Epithelial cell of proximal tubule (primary cell): ENCODE measurements around the gene KRTAP26-1. TPM values are rescaled to one million over a fixed set of nuclear protein-coding genes. Genes with fewer than 3 reads are reported as not detected.

Source experiments
- DNase-seq: peaks from one replicate; pipeline ENCODE4 v3.0.0-alpha.2; 2011; ENCODE audit warnings: low read depth
- H3K4me3 ChIP-seq: 2 replicates; pipeline ENCODE4 v1.5.1; 2011; ENCODE audit warnings: low read depth, mild to moderate bottlenecking, low read length
- total RNA-seq: library from RNA; depleted of rRNA; stranded (reverse); fragments of >200 nt; gene quantifications from 2 replicates; pipeline ENCODE4 v1.2.3, GENCODE V29; 2015
- TF ChIP-seq, protein P1 (sequence below): conservative IDR thresholded peaks from 2 replicates; pipeline ENCODE4 v1.5.1; 2012; ENCODE audit warnings: low read depth, mild to moderate bottlenecking, low read length

KRTAP26-1 gene
- total RNA-seq, 1 donor from 2014 or later, result not detected

DNA sequence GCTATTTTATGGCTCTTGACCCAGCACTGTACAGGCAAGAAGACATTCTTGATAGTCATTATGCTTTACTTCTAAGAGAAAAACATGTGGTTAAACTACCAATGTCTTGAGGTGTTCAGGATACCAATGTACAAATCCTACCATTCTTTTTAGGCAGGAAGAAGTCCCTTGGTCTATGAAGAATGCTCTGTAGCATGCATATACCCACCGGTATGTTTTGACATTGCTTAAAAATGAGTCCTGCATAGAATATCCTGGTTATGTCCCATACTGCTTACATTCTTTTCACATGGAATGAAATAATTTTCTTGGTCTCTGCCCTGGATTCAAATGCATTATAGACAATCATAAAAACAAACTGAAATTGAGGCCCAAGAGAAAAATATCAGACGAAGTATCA is 12.6 kb upstream of the KRTAP26-1 start:
- TF ChIP-seq, protein P1, sequence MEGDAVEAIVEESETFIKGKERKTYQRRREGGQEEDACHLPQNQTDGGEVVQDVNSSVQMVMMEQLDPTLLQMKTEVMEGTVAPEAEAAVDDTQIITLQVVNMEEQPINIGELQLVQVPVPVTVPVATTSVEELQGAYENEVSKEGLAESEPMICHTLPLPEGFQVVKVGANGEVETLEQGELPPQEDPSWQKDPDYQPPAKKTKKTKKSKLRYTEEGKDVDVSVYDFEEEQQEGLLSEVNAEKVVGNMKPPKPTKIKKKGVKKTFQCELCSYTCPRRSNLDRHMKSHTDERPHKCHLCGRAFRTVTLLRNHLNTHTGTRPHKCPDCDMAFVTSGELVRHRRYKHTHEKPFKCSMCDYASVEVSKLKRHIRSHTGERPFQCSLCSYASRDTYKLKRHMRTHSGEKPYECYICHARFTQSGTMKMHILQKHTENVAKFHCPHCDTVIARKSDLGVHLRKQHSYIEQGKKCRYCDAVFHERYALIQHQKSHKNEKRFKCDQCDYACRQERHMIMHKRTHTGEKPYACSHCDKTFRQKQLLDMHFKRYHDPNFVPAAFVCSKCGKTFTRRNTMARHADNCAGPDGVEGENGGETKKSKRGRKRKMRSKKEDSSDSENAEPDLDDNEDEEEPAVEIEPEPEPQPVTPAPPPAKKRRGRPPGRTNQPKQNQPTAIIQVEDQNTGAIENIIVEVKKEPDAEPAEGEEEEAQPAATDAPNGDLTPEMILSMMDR, result no peak
- H3K4me3 ChIP-seq, result no peak overlapping the region
- no peak for DNase-seq

- no peak for DNase-seq
Observed at GRCh38 chr21:30329203-30329875, 9.2 kb upstream of the KRTAP26-1 start.

GRCh38 chr21:30326390-30326789 is 6.3 kb upstream of the KRTAP26-1 start:
- TF ChIP-seq, protein P1, result no peak
- DNase-seq, result no peak
- no peak overlapping the region for H3K4me3 ChIP-seq

More at GRCh38 chr21:30329203-30329875, 9.2 kb upstream of the KRTAP26-1 start:
- H3K4me3 ChIP-seq, result no peak overlapping the region
- TF ChIP-seq, protein P1, result no peak

GRCh38 chr21:30315701-30316100 is 4.4 kb downstream of the KRTAP26-1 start:
- no peak overlapping the region for H3K4me3 ChIP-seq
- TF ChIP-seq, protein P1, result no peak
- no peak for DNase-seq

- no peak for DNase-seq
- no peak overlapping the region for H3K4me3 ChIP-seq
- TF ChIP-seq, protein P1, result no peak
Observed at GRCh38 chr21:30306884-30307283, 13.2 kb downstream of the KRTAP26-1 start.

DNA sequence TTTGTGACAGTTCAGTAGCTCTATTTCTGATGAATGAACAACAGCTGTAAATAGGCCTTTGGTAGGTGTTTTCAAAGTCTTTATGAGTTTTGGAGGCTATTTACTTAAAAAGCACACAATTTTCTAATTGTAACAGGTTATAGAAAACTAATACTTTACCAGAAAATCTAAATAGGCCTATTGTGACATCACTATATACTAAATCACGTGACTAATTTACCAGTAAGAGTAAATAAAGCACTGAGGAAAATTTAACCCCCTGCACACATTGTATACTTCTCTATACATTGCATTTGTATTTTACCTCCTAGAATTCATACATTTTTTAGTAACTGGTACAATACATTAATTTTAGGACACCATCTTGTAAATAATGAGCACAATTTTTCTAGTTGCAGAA is 15.0 kb downstream of the KRTAP26-1 start:
- TF ChIP-seq, protein P1, result no peak
- no peak for DNase-seq
- H3K4me3 ChIP-seq, result no peak overlapping the region

GRCh38 chr21:30289215-30289614 is 30.9 kb downstream of the KRTAP26-1 start, which contains the start of gene KRTAP25-1:
TSS of gene KRTAP25-1 (minus strand) at chr21:30289514. CDS start at chr21:30289490, 24 bp downstream.
- TF ChIP-seq, protein P1, result no peak
- H3K4me3 ChIP-seq, result no peak within 1 kb of the TSS
- no peak for DNase-seq
